ENCODE data around the gene STOML3.

- TF ChIP-seq, protein P1, sequence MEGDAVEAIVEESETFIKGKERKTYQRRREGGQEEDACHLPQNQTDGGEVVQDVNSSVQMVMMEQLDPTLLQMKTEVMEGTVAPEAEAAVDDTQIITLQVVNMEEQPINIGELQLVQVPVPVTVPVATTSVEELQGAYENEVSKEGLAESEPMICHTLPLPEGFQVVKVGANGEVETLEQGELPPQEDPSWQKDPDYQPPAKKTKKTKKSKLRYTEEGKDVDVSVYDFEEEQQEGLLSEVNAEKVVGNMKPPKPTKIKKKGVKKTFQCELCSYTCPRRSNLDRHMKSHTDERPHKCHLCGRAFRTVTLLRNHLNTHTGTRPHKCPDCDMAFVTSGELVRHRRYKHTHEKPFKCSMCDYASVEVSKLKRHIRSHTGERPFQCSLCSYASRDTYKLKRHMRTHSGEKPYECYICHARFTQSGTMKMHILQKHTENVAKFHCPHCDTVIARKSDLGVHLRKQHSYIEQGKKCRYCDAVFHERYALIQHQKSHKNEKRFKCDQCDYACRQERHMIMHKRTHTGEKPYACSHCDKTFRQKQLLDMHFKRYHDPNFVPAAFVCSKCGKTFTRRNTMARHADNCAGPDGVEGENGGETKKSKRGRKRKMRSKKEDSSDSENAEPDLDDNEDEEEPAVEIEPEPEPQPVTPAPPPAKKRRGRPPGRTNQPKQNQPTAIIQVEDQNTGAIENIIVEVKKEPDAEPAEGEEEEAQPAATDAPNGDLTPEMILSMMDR (IDR thresholded peaks at IDR 0.05; ENCODE audit: low read depth, low read length) = no peak
- TF ChIP-seq EZH2phosphoT487 (IDR thresholded peaks at IDR 0.05; ENCODE audit: low read depth) = no peak
Observed at GRCh38 chr13:39034085-39034484, 43.5 kb upstream of the STOML3 start.
